Activated naive CD8-positive, alpha-beta T cell treated with anti-CD3 and anti-CD28 coated beads, Interleukin-2, amount 50 U/mL, for 16 hours (primary cell): Measurements from ENCODE around the gene FANCG.
A peak's percentile ranks its signal among the peaks of the same experiment; 100 is the strongest.

Source experiments
- DNase-seq: peaks from one replicate; pipeline ENCODE4 v3.0.0-alpha.2; 2020; ENCODE audit warnings: low read depth, low spot score

Gene FANCG

GRCh38 chr9:35079426-35080341 lies at the start of gene FANCG:
Gene FANCG, minus strand, starts transcription at chr9:35079942. Its CDS starts 418 bp downstream, at chr9:35079524.
- DNase-seq: peak; percentile 65

GRCh38 chr9:35116898-35117551 lies 37.3 kb upstream of the FANCG start:
- DNase-seq: peak; percentile 74

GRCh38 chr9:35116539-35116897 lies 36.8 kb upstream of the FANCG start:
- no peak for DNase-seq

- DNase-seq: peak; percentile 88
Measured at GRCh38 chr9:35115680-35116538, 36.2 kb upstream of the FANCG start, which contains the start of gene ATOSB. Gene ATOSB, minus strand, starts transcription at chr9:35115862. Its CDS starts 7,588 bp downstream, at chr9:35108274.

DNA sequence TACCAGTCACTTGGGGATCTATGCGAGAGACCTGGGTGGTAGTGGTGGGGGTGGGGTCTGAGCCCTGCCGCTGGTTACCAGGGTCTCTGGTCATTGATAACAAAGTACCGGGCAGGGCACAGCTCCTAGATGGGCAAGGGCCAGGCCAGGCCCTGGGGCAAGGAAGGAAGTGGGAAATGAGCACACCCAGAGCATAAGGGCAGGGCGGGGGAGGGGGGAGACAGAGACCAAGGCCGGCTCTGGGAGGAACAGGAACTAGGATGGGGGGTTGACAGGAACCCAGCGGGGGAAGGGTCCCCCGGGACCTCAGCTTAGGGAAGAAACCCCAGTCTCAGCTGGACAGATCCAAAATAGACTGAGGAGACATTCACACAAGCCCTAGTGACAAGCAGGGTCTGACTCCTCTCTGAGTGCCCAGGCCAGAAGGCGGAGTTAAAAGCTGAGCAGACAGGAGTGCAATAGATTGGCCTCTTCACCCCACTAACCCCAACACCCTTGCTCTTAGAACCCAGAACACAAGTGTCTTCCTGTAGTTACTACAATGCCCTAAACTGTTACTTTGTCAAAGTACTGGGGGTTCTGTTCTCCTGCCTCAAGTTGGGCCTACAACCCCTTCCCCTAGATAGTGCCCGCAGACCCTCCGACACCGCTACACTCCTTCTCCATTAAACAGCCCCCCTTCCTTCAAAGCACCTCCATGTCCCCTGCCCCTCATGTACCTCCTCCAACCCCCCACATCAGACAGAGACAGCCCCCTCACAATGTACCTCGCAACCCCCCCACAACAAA lies 35.3 kb upstream of the FANCG start:
- no peak for DNase-seq

GRCh38 chr9:35114113-35114839 lies 34.5 kb upstream of the FANCG start:
- DNase-seq: no peak

- DNase-seq: no peak
Measured at GRCh38 chr9:35112257-35113020, 32.7 kb upstream of the FANCG start.

GRCh38 chr9:35111001-35111933 lies 31.5 kb upstream of the FANCG start:
- peak; percentile 91 for DNase-seq

DNA sequence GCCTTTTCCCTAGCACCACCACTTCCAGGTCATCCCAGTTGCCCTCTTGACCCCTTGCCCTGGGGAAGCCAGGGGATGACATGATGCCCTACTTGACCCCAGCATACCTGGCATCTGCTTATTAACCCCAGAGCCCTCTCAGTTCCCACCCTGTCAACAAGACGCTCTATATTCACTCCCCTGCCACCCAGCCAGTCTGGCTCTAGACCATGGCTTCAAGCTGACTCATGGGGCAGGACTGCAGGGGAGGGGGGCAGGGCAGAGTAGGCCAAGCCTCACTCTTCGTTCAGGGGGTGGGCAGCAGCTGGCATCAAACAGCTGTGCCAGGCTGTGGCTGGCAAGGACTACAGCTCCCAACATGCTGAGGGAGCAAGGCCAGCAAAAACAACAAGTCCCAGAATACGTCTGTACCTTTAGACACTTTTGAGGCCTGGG lies 30.6 kb upstream of the FANCG start:
- no peak for DNase-seq

DNA sequence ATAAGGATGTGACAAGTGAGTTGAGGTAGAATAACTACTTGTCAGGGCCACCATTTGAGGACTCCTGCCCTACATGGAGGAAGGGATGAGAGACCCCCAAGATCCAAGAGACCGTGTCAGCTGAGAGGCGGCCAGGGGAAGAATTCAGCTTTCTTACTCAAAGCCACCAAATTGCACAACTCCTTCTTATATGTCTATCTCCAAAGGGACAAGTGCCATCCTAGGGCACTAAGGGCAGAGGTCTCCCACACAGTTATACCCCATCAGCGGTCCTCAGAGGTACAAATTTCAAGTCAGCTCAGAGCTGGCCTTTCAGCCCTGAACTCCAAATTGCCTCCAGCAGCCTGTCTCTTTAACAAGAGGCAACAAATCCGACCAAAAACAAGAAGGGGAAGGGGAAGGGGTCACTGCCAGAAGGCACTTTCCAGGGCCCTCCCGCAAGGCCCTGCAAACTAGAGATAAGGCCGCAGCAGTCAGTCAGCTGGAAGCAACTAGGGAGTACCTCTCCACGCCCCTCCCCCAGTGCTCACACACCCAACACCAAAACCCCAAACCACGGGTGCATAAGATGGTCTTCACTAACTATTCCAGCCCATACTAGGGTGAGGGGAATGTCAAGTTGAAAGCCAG lies 29.3 kb upstream of the FANCG start:
- no peak for DNase-seq

GRCh38 chr9:35108461-35108860 lies 28.7 kb upstream of the FANCG start:
- no peak for DNase-seq

DNA sequence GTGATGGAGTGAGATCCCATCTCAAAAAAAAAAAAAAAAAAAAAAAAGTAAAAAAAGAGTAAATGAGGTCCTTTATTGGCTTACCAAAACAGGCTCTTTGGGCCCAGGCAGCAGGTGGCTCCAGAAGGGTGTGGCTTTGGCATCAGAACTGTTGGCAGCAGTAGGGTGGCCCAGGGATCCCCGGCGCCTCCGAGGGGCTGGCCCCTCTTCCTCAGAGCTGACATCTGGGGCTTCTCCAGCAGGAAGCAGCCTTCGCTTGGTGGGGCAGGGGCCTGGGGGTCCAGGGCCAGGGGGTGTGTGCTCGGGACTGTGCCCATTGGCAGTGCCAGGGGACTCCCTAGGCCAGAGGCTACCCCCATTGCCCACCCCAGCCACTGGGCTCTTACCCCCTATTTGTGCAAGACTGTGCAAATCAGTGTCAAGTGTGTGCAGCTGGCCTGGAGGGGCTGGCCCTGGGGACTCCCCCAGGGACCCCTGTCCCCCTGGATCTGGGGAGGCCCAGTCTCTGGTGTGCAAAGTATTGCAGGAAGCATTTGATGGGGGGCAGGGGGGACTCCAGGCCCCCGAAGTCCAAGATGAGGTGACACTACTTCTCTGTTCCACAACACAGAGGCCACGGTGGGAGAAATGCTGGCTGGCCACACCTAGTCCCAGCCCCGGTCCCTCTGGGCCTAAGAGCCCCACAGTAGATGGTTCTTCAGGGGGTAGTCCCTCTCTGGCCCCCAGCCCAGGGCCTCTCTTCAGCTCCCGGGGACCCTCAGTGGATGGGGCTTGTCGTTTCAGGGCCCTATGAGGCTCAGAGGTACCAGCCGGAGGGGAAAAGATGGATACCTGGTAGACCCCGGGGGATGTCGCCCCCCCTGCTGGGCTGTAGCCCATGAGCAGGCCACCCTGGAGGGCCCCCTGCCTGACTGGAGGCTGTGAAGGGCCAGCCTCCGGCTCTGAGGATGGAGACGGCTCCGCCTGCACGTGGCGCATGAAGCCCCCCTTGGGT lies 27.9 kb upstream of the FANCG start:
- DNase-seq: no peak

GRCh38 chr9:35106343-35106730 lies 26.6 kb upstream of the FANCG start:
- no peak for DNase-seq

GRCh38 chr9:35105571-35106342 lies 26.0 kb upstream of the FANCG start:
- DNase-seq: no peak

GRCh38 chr9:35105126-35105525 lies 25.4 kb upstream of the FANCG start:
- DNase-seq: no peak

GRCh38 chr9:35104586-35104985 lies 24.8 kb upstream of the FANCG start:
- DNase-seq: no peak
